ENCODE measurements around the gene MVK. TPM values are rescaled to one million over a fixed set of nuclear protein-coding genes. Genes with fewer than 3 reads are reported as not detected.

Gene MVK
- total and polyA plus RNA-seq, 2 of the 4 experiments (the other 2 are of a cell fraction): 6.6 to 11.5 TPM

- Histone ChIP-seq H3K9ac (ENCODE audit: low read depth, low read length) (no peak overlapping the region), H2BK20ac (ENCODE audit: low read depth, low read length) (no peak overlapping the region), H3K79me1 (ENCODE audit: low read depth in 1 of 2, low read length in 2 of 2) (no peaks in the 10 kb centered on the region), H3K56ac (ENCODE audit: extremely low read depth, insufficient read depth, low read length) (no peak overlapping the region), H4K8ac (ENCODE audit: low read depth in 2 of 2, low read length in 2 of 2) (no peak overlapping the region), H3K4me1 (ENCODE audit: control insufficient read depth, insufficient read depth, low read length) (no peaks in the 10 kb centered on the region), H3K14ac (replicated peaks; ENCODE audit: low read depth, low read length) (no peak overlapping the region), H3K4ac (ENCODE audit: low read depth, low read length) (no peak overlapping the region), H3K27me3 (ENCODE audit: control insufficient read depth, insufficient read depth, low read length) (peaks cover 13% of the 10 kb centered on the region), H3K36me3 (ENCODE audit: control insufficient read depth, insufficient read depth, low read length) (no peaks in the 10 kb centered on the region), H3K18ac (ENCODE audit: low read depth, low read length) (no peak overlapping the region), H2AFZ (replicated peaks; ENCODE audit: low read length, poor library complexity) (no peak overlapping the region), H2BK15ac (ENCODE audit: low read depth, low read length) (no peak overlapping the region), H2AK5ac (ENCODE audit: low read depth, low read length) (no peak overlapping the region), H3K9me3 (ENCODE audit: control insufficient read depth, insufficient read depth, low read length) (no peaks in the 10 kb centered on the region), H3K4me2 (ENCODE audit: low read depth, low read length) (no peak overlapping the region), H2BK120ac (ENCODE audit: low read depth, low read length) (no peak overlapping the region), H4K20me1 (ENCODE audit: insufficient read depth, low read length) (no peaks in the 10 kb centered on the region), H2AK9ac (replicated peaks; ENCODE audit: low read depth, low read length, poor library complexity) (no peak overlapping the region), H3K27ac (ENCODE audit: insufficient read depth, low read length) (no peak overlapping the region), H3K9me1 (ENCODE audit: insufficient read depth, low read length) (no peaks in the 10 kb centered on the region), H2BK5ac (ENCODE audit: low read depth, low read length, poor library complexity, severe bottlenecking) (no peak overlapping the region), H3K4me3 (ENCODE audit: insufficient read depth, low read depth, low read length) (no peak overlapping the region), H3K23ac (ENCODE audit: low read depth, low read length) (no peak overlapping the region), H4K91ac (ENCODE audit: insufficient read depth, low read depth, low read length) (no peak overlapping the region), H4K5ac (ENCODE audit: low read depth, low read length) (no peak overlapping the region)
- TF ChIP-seq MAZ (IDR thresholded peaks at IDR 0.05; ENCODE audit: borderline replicate concordance, low read depth, low read length) (no peak), CEBPB (IDR thresholded peaks at IDR 0.05; ENCODE audit: low read depth, low read length) (no peak), POLR2A (IDR thresholded peaks at IDR 0.05; ENCODE audit: low read depth, low read length) (no peak), RFX5 (IDR thresholded peaks at IDR 0.05; ENCODE audit: low read depth, low read length) (no peak), RCOR1 (IDR thresholded peaks at IDR 0.05; ENCODE audit: insufficient replicate concordance, low read length) (no peak), USF2 (IDR thresholded peaks at IDR 0.05; ENCODE audit: low read depth, low read length) (no peak), ELK1 (IDR thresholded peaks at IDR 0.05; ENCODE audit: borderline replicate concordance, low read depth, low read length) (no peak), MXI1 (IDR thresholded peaks at IDR 0.05; ENCODE audit: borderline replicate concordance, low read depth, low read length) (no peak), MAFK (IDR thresholded peaks at IDR 0.05; ENCODE audit: low read depth, low read length) (no peak), CTCF (conservative IDR thresholded peaks at IDR 0.05; ENCODE audit: low read depth, low read length) (no peak), SMC3 (IDR thresholded peaks at IDR 0.05; ENCODE audit: low read depth, low read length) (no peak), NFE2L2 (IDR thresholded peaks at IDR 0.05; ENCODE audit: low read depth, low read length) (no peak), RAD21 (IDR thresholded peaks at IDR 0.05; ENCODE audit: low read length) (no peak), BHLHE40 (IDR thresholded peaks at IDR 0.05; ENCODE audit: low read depth, low read length) (no peak), CHD1 (IDR thresholded peaks at IDR 0.05; ENCODE audit: low read depth, low read length) (no peak)
- CTCF ChIA-PET: no interaction called here
- in situ Hi-C loops (cut with MboI; ENCODE audit: low sequenced_read_pairs) (no loop called here), intact Hi-C loops (cut with micrococcal nuclease) (no loop called here), dilution Hi-C loops (cut with HindIII; ENCODE audit: low sequenced_read_pairs, unreplicated experiment) (no loop called here)
- no CpG with 5 or more reads among the region's 10 CpGs for WGBS, 2 experiments (ENCODE audit: extremely low coverage in 2 of 2, insufficient read length in 1 of 2)
- no TSS peak for BruUV-seq (replicated peaks)
- DNase-seq (no peak), ATAC-seq (ENCODE audit: low read depth) (no peak)
- POLR2A ChIA-PET (ENCODE audit: unreplicated experiment): interaction anchor here (0.6 kb wide), 1 partner anchor 67 kb away, joined by 3 read pairs; no protein-coding TSS in a partner anchor
Measured at GRCh38 chr12:109639151-109639872, 65.7 kb downstream of the MVK start.
